Panc1 (cell line): ENCODE results near the gene ZNF195.
"Not testable (repeated sequence)": the region's sequence is repeated elsewhere in the genome, so short reads cannot be mapped to it uniquely, and the experiment has no call there.

Experiments
- POLR2AphosphoS5 ChIP-seq: IDR thresholded peaks from 2 replicates; pipeline ENCODE4 v1.6.1; 2012; ENCODE audit warnings: mild to moderate bottlenecking, low read depth, low read length, moderate library complexity
- TF ChIP-seq, protein P1 (sequence below): fragments of 450-650 bp; IDR thresholded peaks from 2 replicates; pipeline ENCODE4 v1.5.1; 2017; ENCODE audit warnings: mild to moderate bottlenecking

DNA sequence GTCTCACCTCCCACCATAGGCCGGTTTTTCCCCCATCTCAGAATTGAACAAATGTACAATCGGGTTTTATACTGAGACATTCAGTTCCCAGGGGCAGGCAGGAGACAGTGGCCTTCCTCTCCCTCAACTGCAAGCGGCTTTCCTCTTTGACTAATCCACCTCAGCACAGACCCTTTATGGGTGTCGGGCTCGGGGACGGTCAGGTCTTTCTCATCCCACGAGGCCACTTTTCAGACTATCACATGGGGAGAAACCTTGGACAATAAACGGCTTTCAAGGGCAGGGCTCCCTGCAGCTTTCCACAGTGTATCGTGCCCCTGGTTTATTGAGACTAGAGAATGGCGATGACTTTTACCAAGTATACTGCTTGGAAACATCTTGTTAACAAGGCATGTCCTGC is 16.0 kb upstream of the ZNF195 start:
- TF ChIP-seq, protein P1, sequence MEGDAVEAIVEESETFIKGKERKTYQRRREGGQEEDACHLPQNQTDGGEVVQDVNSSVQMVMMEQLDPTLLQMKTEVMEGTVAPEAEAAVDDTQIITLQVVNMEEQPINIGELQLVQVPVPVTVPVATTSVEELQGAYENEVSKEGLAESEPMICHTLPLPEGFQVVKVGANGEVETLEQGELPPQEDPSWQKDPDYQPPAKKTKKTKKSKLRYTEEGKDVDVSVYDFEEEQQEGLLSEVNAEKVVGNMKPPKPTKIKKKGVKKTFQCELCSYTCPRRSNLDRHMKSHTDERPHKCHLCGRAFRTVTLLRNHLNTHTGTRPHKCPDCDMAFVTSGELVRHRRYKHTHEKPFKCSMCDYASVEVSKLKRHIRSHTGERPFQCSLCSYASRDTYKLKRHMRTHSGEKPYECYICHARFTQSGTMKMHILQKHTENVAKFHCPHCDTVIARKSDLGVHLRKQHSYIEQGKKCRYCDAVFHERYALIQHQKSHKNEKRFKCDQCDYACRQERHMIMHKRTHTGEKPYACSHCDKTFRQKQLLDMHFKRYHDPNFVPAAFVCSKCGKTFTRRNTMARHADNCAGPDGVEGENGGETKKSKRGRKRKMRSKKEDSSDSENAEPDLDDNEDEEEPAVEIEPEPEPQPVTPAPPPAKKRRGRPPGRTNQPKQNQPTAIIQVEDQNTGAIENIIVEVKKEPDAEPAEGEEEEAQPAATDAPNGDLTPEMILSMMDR, result not testable (repeated sequence)
- not testable (repeated sequence) for TF ChIP-seq POLR2AphosphoS5
